Tibial nerve (tissue), 4 donors: ENCODE results near the gene RAB42. TPM values are rescaled to one million over a fixed set of nuclear protein-coding genes. Genes with fewer than 3 reads are reported as not detected.

Experiments
- DNase-seq, 2 donors: peaks; one replicate each; pipeline ENCODE4 v3.0.0-alpha.2; 2019; ENCODE audit warnings: low spot score in 2 of 2
- H3K27ac ChIP-seq, 4 donors: fragments of 200-600 bp; sonication (generic) in 3 of 4; one replicate each; pipeline ENCODE4 v1.5.1; 2017 to 2019; ENCODE audit warnings: mild to moderate bottlenecking in 1 of 4
- H3K27me3 ChIP-seq, 2 donors: fragments of 200-600 bp; sonication (generic) in 1 of 2; one replicate each; pipeline versions ENCODE4 v1.5.1 to v1.6.0; 2017 to 2019
- H3K36me3 ChIP-seq, 3 donors: fragments of 200-600 bp; sonication (generic); one replicate each; pipeline ENCODE4 v1.5.1; 2018 to 2019
- H3K4me1 ChIP-seq, 4 donors: fragments of 200-600 bp; sonication (generic) in 3 of 4; one replicate each; pipeline ENCODE4 v1.5.1; 2017 to 2019
- H3K4me3 ChIP-seq, 4 donors: fragments of 200-600 bp; sonication (generic) in 3 of 4; one replicate each; pipeline ENCODE4 v1.5.1; 2017 to 2019; ENCODE audit warnings: mild to moderate bottlenecking in 1 of 4, moderate library complexity in 1 of 4
- H3K9me3 ChIP-seq, 4 donors: fragments of 200-600 bp; sonication (generic) in 3 of 4; one replicate each; pipeline ENCODE4 v1.5.1; 2017 to 2019
- EP300 ChIP-seq, 2 donors: sonication (generic); formaldehyde crosslinking; IDR thresholded peaks; one replicate each; pipeline ENCODE4 v1.6.1; 2017; ENCODE audit warnings: antibody characterized with exemption in 2 of 2, mild to moderate bottlenecking in 1 of 2
- POLR2A ChIP-seq, 2 donors: fragments of 450-650 bp; IDR thresholded peaks; one replicate each; pipeline ENCODE4 v1.6.1; 2017; ENCODE audit warnings: antibody characterized with exemption in 2 of 2, mild to moderate bottlenecking in 2 of 2, moderate library complexity in 2 of 2
- WGBS, 2 donors: methylation state at CpG; one replicate each; pipeline ENCODE4 v1.1.5; 2018; 5-methylcytosine and 5-hydroxymethylcytosine counted together
- total RNA-seq, 4 donors: library from RNA; depleted of rRNA; stranded (reverse); fragments of >200 nt; gene quantifications; one replicate each; pipeline ENCODE4 v1.1.0, GENCODE V29; 2016
- TF ChIP-seq, protein P1 (sequence below), 5 experiments: fragments of 200-600 bp in 3 of 5; fragments of 450-650 bp in 2 of 5; sonication (generic) in 3 of 5; IDR thresholded peaks; one replicate each; pipeline ENCODE4 v1.5.1; 2016 to 2019; ENCODE audit warnings: antibody characterized with exemption in 5 of 5, mild to moderate bottlenecking in 3 of 5, moderate library complexity in 2 of 5

Gene RAB42
- total RNA-seq, 4 donors from 2014 or later = 0.87 to 8.7 (median 1.6) TPM

DNA sequence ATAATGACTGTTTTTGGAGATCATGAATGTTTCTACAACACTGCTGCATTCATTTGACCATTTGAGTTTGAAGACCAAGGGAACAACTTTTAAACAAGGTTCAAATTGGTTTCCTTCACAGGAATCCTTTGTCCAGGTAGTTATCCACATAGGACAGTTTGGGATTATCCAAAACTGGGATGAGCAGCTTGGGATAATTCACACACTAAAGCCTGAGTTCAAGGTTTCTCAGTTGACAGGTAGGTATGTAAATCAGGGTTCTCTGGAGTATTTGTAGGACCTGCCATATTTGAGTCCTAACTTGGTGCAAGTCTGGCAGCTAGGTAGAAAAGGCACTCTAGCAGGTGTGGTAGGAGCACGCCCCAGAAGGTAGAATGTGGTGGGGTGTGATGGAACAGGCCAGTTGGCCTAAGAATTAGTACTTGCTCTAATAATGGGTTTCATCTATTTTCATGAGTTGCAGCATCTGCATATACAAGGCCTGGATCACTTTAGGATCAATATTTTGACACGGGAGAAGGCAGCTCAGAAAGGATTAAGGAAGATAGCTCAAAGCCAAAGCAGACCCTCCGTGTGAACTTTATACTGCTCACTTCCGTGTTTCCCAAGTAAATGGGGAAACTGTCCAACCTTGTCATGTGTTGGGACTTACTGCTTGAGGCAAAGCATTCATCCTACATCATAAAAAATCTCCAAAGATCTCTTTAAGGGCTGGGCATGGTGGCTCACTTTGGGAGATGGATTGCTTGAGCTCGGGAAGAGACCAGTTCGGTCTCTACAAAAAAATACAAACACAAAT lies 14.1 kb upstream of the RAB42 start:
- WGBS, 2 donors = 73 to 74% methylated on average over 6 of the region's 6 CpGs
- TF ChIP-seq, protein P1, sequence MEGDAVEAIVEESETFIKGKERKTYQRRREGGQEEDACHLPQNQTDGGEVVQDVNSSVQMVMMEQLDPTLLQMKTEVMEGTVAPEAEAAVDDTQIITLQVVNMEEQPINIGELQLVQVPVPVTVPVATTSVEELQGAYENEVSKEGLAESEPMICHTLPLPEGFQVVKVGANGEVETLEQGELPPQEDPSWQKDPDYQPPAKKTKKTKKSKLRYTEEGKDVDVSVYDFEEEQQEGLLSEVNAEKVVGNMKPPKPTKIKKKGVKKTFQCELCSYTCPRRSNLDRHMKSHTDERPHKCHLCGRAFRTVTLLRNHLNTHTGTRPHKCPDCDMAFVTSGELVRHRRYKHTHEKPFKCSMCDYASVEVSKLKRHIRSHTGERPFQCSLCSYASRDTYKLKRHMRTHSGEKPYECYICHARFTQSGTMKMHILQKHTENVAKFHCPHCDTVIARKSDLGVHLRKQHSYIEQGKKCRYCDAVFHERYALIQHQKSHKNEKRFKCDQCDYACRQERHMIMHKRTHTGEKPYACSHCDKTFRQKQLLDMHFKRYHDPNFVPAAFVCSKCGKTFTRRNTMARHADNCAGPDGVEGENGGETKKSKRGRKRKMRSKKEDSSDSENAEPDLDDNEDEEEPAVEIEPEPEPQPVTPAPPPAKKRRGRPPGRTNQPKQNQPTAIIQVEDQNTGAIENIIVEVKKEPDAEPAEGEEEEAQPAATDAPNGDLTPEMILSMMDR (IDR thresholded peaks at IDR 0.05) = no peak
- TF ChIP-seq POLR2A (IDR thresholded peaks at IDR 0.05) = no peak
- TF ChIP-seq EP300 (IDR thresholded peaks at IDR 0.05) = no peak
- Histone ChIP-seq H3K27ac (no peak overlapping the region), H3K9me3 (no peaks in the 10 kb centered on the region), H3K4me1 (peaks cover 0 to 33% (median 8%) of the 10 kb centered on the region in 4 donors), H3K4me3 (no peak overlapping the region), H3K36me3 (peaks cover 0 to 73% (median 30%) of the 10 kb centered on the region in 3 donors), H3K27me3 (no peaks in the 10 kb centered on the region)
- no peak for DNase-seq

DNA sequence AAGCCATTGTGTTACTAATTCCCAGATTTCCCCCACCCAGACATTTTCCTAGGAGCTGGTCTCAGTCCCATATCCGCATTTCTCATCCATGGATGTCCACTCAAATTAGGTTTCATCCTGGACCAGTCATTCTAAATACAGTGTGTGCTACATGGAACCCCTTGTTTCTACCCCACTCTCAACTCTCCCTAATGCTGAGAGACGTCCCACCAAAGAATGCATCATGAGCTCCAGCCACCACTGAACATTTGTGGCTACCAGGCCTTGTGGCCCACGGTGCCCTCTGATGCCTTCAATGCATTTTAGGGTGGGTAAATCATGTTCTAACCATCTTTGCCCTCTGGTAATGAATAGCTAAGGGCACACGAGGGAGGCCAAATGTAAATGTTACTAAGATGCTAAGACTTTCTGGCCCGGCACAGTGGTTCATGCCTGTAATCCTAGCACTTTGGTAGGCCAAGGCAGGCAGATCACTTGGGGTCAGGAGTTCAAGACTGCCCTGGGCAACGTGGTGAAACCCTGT lies 13.3 kb upstream of the RAB42 start:
- Histone ChIP-seq H3K4me3 (no peak overlapping the region), H3K4me1 (peaks cover 0 to 35% (median 8%) of the 10 kb centered on the region in 4 donors), H3K27ac (no peak overlapping the region), H3K36me3 (peaks cover 0 to 65% (median 24%) of the 10 kb centered on the region in 3 donors), H3K27me3 (no peaks in the 10 kb centered on the region), H3K9me3 (no peaks in the 10 kb centered on the region)
- no peak for DNase-seq
- TF ChIP-seq, protein P1 (IDR thresholded peaks at IDR 0.05) = no peak
- no peak for TF ChIP-seq POLR2A (IDR thresholded peaks at IDR 0.05)
- TF ChIP-seq EP300 (IDR thresholded peaks at IDR 0.05) = no peak
- 66 to 75% methylated on average over 6 of the region's 6 CpGs for WGBS, 2 donors

DNA sequence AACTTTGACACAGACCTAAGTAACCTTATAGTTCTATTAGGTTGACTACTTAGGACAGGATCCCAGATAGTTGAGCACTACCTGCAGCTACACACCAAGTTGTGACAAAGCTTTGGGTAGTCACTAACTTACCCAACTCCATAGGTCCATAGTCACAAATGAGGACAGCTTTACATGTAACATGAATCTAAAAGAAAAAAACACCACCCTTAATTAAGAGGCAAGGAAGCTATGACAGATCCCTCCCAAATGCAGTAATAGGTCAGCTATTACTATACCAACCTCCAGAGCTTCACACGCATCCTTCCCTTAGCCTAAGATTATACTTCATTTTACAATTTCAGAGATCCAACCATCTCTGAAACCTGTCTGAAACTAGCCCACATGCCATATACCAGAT lies 12.7 kb upstream of the RAB42 start:
- no peak overlapping the region for H3K4me3 ChIP-seq
- H3K27me3 ChIP-seq = no peaks in the 10 kb centered on the region
- no peak overlapping the region for H3K27ac ChIP-seq
- 83 to 94% methylated on average over 1 of the region's 1 CpG for WGBS, 2 donors
- peaks cover 0 to 35% (median 8%) of the 10 kb centered on the region in 4 donors for H3K4me1 ChIP-seq
- peaks cover 0 to 59% (median 23%) of the 10 kb centered on the region in 3 donors for H3K36me3 ChIP-seq
- DNase-seq = no peak
- no peaks in the 10 kb centered on the region for H3K9me3 ChIP-seq
- no peak for TF ChIP-seq POLR2A (IDR thresholded peaks at IDR 0.05)
- TF ChIP-seq EP300 (IDR thresholded peaks at IDR 0.05) = no peak
- TF ChIP-seq, protein P1 (IDR thresholded peaks at IDR 0.05) = no peak

DNA sequence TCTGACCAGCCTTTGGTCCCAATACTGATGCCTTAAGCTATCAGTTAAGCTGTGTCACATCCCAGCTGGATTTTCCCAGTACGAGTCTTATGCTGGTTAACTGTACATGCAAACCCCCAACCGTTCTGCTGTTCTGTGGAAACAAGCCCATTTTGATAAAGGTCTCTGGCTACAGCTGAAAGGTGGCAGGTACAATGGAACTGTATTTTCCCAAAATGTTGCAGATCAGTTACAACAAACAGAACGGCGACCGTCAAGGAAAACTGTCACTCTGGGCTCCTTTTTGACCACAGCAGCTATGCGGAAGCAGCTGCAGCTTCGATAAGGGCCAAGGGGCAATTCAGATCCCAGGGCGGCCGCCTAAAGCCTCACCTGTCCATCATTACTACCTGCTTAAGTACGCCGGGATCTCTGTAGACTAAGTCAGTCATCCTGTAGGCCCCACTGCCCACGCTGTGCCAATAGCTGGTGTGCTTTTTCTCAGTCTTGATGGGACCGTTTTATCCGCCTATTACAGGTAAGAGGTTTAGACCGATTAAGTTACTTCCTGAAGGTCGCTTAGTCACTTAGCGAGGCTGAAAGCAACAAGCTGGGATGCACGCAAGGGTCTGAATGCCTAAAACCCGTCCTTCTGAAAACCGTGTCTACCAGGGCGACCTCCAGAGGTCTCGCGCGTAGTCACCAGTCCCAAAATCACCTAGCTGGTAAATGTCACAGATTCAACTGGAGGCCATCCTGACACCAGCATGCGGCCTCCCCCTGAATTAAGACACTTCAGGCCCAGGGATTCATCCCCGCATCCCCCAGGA lies 11.1 kb upstream of the RAB42 start:
- no peak for DNase-seq
- Histone ChIP-seq H3K36me3 (peaks cover 0 to 43% (median 23%) of the 10 kb centered on the region in 3 donors), H3K9me3 (no peaks in the 10 kb centered on the region), H3K27ac (peak overlapping the region; percentile 24 to 93 (median 88)), H3K4me1 (peaks cover 0 to 35% (median 8%) of the 10 kb centered on the region in 4 donors), H3K4me3 (peak overlapping the region; percentile 70 to 97 (median 89)), H3K27me3 (no peaks in the 10 kb centered on the region)
- TF ChIP-seq POLR2A (IDR thresholded peaks at IDR 0.05) (no peak), EP300 (IDR thresholded peaks at IDR 0.05) (no peak)
- TF ChIP-seq, protein P1 (IDR thresholded peaks at IDR 0.05) = no peak
- 2% methylated on average over 25 of the region's 26 CpGs for WGBS, 2 donors
